ENCODE results near the gene C2orf49. TPM values are rescaled to one million over a fixed set of nuclear protein-coding genes. Genes with fewer than 3 reads are reported as not detected.

C2orf49 gene
- total and polyA plus RNA-seq, 9 donors = 12.6 to 32.5 (median 20.3) TPM

DNA sequence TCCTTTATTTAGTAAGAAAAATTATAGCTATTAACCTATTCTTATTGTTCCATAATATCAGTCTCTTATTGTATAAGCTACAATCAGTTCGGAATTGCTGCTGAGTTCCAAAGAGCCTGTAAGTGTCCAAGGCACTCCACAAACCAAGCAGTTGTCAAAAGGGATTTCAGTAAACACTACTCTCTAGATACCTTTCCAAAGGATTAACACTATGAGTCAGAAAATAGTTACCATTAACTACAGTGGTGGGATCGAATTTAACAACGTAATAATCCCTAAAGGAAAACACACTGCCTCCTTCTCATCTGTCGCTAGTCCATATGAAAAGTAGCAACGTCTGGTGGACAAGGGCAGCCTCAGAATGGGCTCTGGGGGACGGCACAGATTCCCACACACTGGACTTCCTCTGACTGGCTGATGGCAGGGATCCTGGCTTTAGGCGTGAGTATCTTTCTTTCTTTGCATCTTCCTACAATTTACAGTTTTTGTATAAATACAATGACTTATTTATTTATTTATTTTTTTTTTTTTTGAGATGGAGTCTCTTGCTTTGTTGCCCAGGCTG is 16.6 kb upstream of the C2orf49 start:
- intact Hi-C loops (cut with DNase I) = no loop called here
- TF ChIP-seq EP300 (IDR thresholded peaks at IDR 0.05) (no peak), POLR2A (IDR thresholded peaks at IDR 0.05) (no peak)
- TF ChIP-seq, protein P1, sequence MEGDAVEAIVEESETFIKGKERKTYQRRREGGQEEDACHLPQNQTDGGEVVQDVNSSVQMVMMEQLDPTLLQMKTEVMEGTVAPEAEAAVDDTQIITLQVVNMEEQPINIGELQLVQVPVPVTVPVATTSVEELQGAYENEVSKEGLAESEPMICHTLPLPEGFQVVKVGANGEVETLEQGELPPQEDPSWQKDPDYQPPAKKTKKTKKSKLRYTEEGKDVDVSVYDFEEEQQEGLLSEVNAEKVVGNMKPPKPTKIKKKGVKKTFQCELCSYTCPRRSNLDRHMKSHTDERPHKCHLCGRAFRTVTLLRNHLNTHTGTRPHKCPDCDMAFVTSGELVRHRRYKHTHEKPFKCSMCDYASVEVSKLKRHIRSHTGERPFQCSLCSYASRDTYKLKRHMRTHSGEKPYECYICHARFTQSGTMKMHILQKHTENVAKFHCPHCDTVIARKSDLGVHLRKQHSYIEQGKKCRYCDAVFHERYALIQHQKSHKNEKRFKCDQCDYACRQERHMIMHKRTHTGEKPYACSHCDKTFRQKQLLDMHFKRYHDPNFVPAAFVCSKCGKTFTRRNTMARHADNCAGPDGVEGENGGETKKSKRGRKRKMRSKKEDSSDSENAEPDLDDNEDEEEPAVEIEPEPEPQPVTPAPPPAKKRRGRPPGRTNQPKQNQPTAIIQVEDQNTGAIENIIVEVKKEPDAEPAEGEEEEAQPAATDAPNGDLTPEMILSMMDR (IDR thresholded peaks at IDR 0.05) = no peak
- no peak overlapping the region for H3K4me3 ChIP-seq
- DNase-seq = no peak
- no peaks in the 10 kb centered on the region for H3K36me3 ChIP-seq
- H3K27ac ChIP-seq = no peak overlapping the region
- no peaks in the 10 kb centered on the region for H3K9me3 ChIP-seq
- WGBS, 3 donors = 70 to 78% (median 71%) methylated on average over 7 of the region's 7 CpGs
- H3K27me3 ChIP-seq = no peaks in the 10 kb centered on the region
- peaks cover 3% of the 10 kb centered on the region for H3K4me1 ChIP-seq (ENCODE audit: insufficient read depth)

DNA sequence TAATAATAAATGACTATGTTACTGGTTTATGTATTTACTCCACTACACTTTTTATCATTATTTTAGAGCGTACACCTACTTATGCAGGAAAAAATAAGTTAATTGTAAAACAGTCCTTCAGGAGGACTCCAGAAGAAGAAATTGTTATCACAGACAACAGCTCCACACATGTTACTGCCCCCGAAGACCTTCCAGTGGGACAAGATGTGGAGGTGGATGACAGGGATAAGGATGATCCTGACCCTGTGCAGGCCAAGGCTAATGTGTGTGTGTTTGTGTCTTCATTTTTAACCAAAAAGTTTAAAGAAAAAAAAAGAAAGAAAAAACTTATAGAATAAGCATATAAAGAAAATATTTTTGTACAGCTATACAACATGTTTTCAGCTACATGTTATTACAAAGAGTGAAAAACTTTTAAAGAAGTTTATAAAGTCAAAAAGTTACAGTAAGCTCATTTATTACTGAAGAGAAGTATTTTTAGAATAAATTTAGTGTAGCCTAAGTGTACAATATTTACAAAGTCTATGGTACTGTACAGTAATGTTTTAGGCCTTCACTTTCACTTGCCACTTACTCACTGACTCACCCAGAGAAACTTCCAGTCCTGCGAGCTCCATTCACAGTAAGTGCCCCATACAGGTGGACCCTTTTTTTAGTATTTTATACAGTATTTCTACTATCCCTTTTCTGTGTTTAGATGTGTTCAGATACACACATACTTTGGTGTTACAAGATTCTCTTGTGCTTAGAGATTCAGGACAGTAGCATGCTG is 15.3 kb upstream of the C2orf49 start:
- Histone ChIP-seq H3K27ac (no peak overlapping the region), H3K4me1 (ENCODE audit: insufficient read depth) (peaks cover 3% of the 10 kb centered on the region), H3K27me3 (no peaks in the 10 kb centered on the region), H3K9me3 (no peaks in the 10 kb centered on the region), H3K4me3 (no peak overlapping the region), H3K36me3 (no peaks in the 10 kb centered on the region)
- no peak for TF ChIP-seq POLR2A (IDR thresholded peaks at IDR 0.05)
- no peak for TF ChIP-seq EP300 (IDR thresholded peaks at IDR 0.05)
- TF ChIP-seq, protein P1 (IDR thresholded peaks at IDR 0.05) = no peak
- 71 to 82% (median 81%) methylated on average over 3 of the region's 3 CpGs for WGBS, 3 donors
- no peak for DNase-seq
- intact Hi-C loops (cut with DNase I) = no loop called here

DNA sequence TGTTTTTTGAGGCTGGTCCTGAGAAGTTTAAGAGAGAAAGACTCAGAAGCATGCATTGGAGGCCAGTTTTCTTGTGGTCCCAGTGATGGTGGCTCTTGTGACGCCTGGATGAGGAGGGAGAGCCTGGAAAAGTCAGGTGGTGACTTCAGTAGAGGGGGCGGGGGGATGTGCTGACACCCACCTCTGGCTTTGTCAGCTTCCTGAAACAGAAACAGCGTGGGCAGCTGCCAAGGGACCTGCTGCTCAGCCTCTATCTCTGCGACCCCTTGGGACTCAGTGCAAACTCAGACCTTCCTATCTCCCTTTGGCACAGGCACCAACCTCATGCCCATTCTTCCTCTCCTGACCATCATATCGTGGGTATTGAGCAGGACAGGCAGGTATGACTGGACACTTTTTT is 14.2 kb upstream of the C2orf49 start:
- H3K4me1 ChIP-seq (ENCODE audit: insufficient read depth) = peaks cover 3% of the 10 kb centered on the region
- 74 to 80% (median 80%) methylated on average over 5 of the region's 5 CpGs for WGBS, 3 donors
- no peaks in the 10 kb centered on the region for H3K36me3 ChIP-seq
- no peak overlapping the region for H3K27ac ChIP-seq
- H3K4me3 ChIP-seq = no peak overlapping the region
- no peaks in the 10 kb centered on the region for H3K27me3 ChIP-seq
- H3K9me3 ChIP-seq = no peaks in the 10 kb centered on the region
- intact Hi-C loops (cut with DNase I) = no loop called here
- TF ChIP-seq POLR2A (IDR thresholded peaks at IDR 0.05) (no peak), EP300 (IDR thresholded peaks at IDR 0.05) (no peak)
- TF ChIP-seq, protein P1 (IDR thresholded peaks at IDR 0.05) = no peak
- DNase-seq = no peak

DNA sequence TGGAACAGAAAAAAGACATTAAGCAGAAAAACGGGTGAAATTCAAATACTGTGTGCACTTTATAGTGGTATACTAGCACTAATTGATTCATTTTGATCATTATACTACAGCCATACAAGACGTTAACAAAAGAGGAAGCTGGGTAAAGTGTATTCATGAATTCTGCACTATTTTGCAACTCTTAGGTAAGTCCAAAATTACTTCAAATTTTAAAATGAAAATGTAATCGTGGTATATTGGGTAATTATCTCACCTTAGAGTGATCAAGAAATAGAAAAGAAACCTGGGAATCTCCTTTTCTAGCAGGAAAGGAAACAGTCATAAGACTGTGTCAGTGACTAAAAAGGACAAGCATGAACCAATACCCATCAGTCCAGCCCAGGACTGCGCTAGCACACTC is 13.2 kb upstream of the C2orf49 start:
- no peak for DNase-seq
- Histone ChIP-seq H3K36me3 (no peaks in the 10 kb centered on the region), H3K4me3 (no peak overlapping the region), H3K9me3 (no peaks in the 10 kb centered on the region), H3K27ac (no peak overlapping the region), H3K27me3 (no peaks in the 10 kb centered on the region), H3K4me1 (ENCODE audit: insufficient read depth) (peaks cover 4% of the 10 kb centered on the region)
- WGBS, 3 donors = 87 to 91% (median 90%) methylated on average over 4 of the region's 4 CpGs
- TF ChIP-seq POLR2A (IDR thresholded peaks at IDR 0.05) (no peak), EP300 (IDR thresholded peaks at IDR 0.05) (no peak)
- TF ChIP-seq, protein P1 (IDR thresholded peaks at IDR 0.05) = no peak
- intact Hi-C loops (cut with DNase I) = no loop called here
